ENCODE measurements around the gene PSMG3. TPM values are rescaled to one million over a fixed set of nuclear protein-coding genes. Genes with fewer than 3 reads are reported as not detected.

PSMG3 gene
- total RNA-seq, 1 donor from 2014 or later, result 31.1 TPM

DNA sequence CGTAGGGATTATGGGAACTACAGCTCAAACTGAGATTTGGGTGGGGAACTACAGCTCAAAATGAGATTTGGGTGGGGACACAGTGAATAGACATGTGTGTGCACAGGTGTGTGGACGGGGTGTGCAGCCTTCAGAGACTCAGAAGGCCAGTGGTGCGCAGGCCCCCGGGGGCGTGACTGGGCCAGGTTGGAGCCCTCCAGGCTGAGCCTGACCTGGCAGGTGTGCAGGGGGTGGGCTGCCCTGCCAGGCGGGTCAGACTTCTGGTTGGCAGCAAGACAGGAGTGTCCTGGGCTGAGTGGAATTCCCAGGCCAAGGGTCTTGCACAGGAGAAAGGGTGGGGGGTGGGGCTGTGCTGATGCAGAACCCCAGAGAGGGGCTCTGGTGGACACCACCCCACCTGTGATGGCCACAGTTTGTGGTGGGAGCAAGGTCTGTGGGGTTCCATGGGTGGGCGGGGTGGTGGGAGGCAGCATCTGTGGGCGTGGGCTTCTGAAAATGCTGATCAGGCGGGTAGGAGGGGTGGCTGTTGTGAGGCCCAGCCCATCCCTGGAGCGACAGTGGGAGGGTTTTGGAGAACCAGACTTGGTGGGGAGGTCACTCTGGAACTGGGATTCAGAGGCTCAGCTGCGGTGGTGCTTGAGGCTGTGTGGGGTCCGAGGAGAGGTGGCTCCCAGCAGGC is 29.3 kb upstream of the PSMG3 start:
- Histone ChIP-seq H2AFZ (replicated peaks) (no peak overlapping the region), H3F3A (ENCODE audit: low read depth) (no peaks in the 10 kb centered on the region), H3K9ac (no peak overlapping the region), H3K79me2 (ENCODE audit: low read depth) (no peaks in the 10 kb centered on the region), H3K4me3 (no peak overlapping the region), H4K20me1 (ENCODE audit: low read depth) (no peaks in the 10 kb centered on the region), H3K36me3 (no peaks in the 10 kb centered on the region), H3K27ac (no peak overlapping the region), H3K4me1 (no peaks in the 10 kb centered on the region), H3K9me3 (ENCODE audit: low read depth) (no peaks in the 10 kb centered on the region), H3K4me2 (no peak overlapping the region), H3K27me3 (no peaks in the 10 kb centered on the region)
- Mint-ChIP-seq H3K36me3 (no peaks in the 10 kb centered on the region), H3K4me1 (peaks cover 5% of the 10 kb centered on the region), H3K27me3 (ENCODE audit: insufficient read depth, low read depth) (peaks cover 7% of the 10 kb centered on the region), H3K4me3 (no peak overlapping the region), H3K27ac (no peak overlapping the region), H3K9me3 (no peaks in the 10 kb centered on the region)
- no peak for DNase-seq (ENCODE audit: low spot score)
- TF ChIP-seq EZH2 (IDR thresholded peaks at IDR 0.05) (no peak), EZH2phosphoT487 (IDR thresholded peaks at IDR 0.05) (no peak)
- TF ChIP-seq, protein P1, sequence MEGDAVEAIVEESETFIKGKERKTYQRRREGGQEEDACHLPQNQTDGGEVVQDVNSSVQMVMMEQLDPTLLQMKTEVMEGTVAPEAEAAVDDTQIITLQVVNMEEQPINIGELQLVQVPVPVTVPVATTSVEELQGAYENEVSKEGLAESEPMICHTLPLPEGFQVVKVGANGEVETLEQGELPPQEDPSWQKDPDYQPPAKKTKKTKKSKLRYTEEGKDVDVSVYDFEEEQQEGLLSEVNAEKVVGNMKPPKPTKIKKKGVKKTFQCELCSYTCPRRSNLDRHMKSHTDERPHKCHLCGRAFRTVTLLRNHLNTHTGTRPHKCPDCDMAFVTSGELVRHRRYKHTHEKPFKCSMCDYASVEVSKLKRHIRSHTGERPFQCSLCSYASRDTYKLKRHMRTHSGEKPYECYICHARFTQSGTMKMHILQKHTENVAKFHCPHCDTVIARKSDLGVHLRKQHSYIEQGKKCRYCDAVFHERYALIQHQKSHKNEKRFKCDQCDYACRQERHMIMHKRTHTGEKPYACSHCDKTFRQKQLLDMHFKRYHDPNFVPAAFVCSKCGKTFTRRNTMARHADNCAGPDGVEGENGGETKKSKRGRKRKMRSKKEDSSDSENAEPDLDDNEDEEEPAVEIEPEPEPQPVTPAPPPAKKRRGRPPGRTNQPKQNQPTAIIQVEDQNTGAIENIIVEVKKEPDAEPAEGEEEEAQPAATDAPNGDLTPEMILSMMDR (IDR thresholded peaks at IDR 0.05), result no peak

DNA sequence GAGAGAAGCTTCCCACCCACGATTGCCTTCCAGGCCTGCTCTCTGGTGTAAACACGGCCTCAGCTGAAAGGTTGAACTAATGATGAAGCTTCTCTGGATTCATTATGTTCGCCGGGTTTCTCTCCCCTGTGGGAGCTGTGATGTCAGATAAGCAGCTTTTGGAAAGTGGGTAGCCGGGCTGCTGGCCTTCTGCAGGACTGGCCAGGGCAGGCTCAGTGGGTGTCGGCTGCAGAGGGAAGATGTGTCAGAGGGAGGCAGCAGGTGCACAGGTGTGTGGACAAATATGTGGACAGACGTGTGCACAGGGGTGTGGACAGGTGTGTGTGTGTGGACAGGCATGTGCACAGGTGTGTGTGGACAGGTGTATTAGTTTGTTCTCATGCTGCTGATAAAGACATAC is 28.5 kb upstream of the PSMG3 start:
- H3K4me1 Mint-ChIP-seq, result peaks cover 5% of the 10 kb centered on the region
- H3K4me2 ChIP-seq, result no peak overlapping the region
- H3K79me2 ChIP-seq (ENCODE audit: low read depth), result no peaks in the 10 kb centered on the region
- H2AFZ ChIP-seq (replicated peaks), result no peak overlapping the region
- H3K4me3 ChIP-seq, result no peak overlapping the region
- H3K4me3 Mint-ChIP-seq, result no peak overlapping the region
- peaks cover 9% of the 10 kb centered on the region for H3K27me3 Mint-ChIP-seq (ENCODE audit: insufficient read depth, low read depth)
- peak overlapping the region; percentile 78 for H3K27ac Mint-ChIP-seq
- no peaks in the 10 kb centered on the region for H3K9me3 ChIP-seq (ENCODE audit: low read depth)
- H3K9me3 Mint-ChIP-seq, result no peaks in the 10 kb centered on the region
- H3K36me3 Mint-ChIP-seq, result no peaks in the 10 kb centered on the region
- H4K20me1 ChIP-seq (ENCODE audit: low read depth), result no peaks in the 10 kb centered on the region
- H3F3A ChIP-seq (ENCODE audit: low read depth), result no peaks in the 10 kb centered on the region
- H3K36me3 ChIP-seq, result no peaks in the 10 kb centered on the region
- no peaks in the 10 kb centered on the region for H3K4me1 ChIP-seq
- H3K9ac ChIP-seq, result no peak overlapping the region
- H3K27me3 ChIP-seq, result no peaks in the 10 kb centered on the region
- DNase-seq (ENCODE audit: low spot score), result no peak
- no peak overlapping the region for H3K27ac ChIP-seq
- TF ChIP-seq EZH2 (IDR thresholded peaks at IDR 0.05) (no peak), EZH2phosphoT487 (IDR thresholded peaks at IDR 0.05) (no peak)
- TF ChIP-seq, protein P1 (IDR thresholded peaks at IDR 0.05), result no peak

DNA sequence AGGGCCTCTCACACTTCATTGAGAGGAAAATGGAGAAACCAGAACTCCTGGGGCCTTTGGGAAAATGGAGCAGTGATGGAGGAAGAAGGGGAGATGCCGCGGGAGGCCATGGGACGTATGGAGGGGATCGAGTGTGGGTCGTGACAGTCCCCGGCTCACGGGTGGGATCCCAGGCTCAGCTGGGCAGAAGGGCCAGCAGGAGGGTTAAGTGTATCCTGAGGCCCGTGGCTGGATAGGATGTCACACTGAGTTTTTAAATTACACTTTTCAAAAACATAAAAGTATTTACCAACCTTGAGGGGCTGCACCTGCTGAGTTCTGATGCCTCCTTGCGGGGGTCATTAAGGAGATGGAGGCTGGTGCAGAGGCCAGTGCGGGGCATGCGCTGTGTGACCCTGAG is 28.0 kb upstream of the PSMG3 start:
- no peaks in the 10 kb centered on the region for H3K27me3 ChIP-seq
- no peaks in the 10 kb centered on the region for H3K79me2 ChIP-seq (ENCODE audit: low read depth)
- H3K4me1 ChIP-seq, result no peaks in the 10 kb centered on the region
- H3K9ac ChIP-seq, result no peak overlapping the region
- DNase-seq (ENCODE audit: low spot score), result no peak
- no peaks in the 10 kb centered on the region for H4K20me1 ChIP-seq (ENCODE audit: low read depth)
- Mint-ChIP-seq H3K4me3 (no peak overlapping the region), H3K27ac (no peak overlapping the region), H3K27me3 (ENCODE audit: insufficient read depth, low read depth) (peaks cover 12% of the 10 kb centered on the region), H3K4me1 (peaks cover 4% of the 10 kb centered on the region), H3K36me3 (no peaks in the 10 kb centered on the region), H3K9me3 (no peaks in the 10 kb centered on the region)
- no peak overlapping the region for H3K27ac ChIP-seq
- no peak overlapping the region for H2AFZ ChIP-seq (replicated peaks)
- TF ChIP-seq EZH2 (IDR thresholded peaks at IDR 0.05) (no peak), EZH2phosphoT487 (IDR thresholded peaks at IDR 0.05) (no peak)
- TF ChIP-seq, protein P1 (IDR thresholded peaks at IDR 0.05), result no peak
- H3K36me3 ChIP-seq, result no peaks in the 10 kb centered on the region
- no peak overlapping the region for H3K4me2 ChIP-seq
- H3F3A ChIP-seq (ENCODE audit: low read depth), result no peaks in the 10 kb centered on the region
- H3K4me3 ChIP-seq, result no peak overlapping the region
- no peaks in the 10 kb centered on the region for H3K9me3 ChIP-seq (ENCODE audit: low read depth)

All from neural progenitor cell (in vitro differentiated cells).